Osteoblast (primary cell): Measurements from ENCODE around the gene PLAGL2. TPM values are rescaled to one million over a fixed set of nuclear protein-coding genes. Genes with fewer than 3 reads are reported as not detected.

Source experiments
- DNase-seq: peaks from one replicate; pipeline ENCODE4 v3.0.0; 2011; ENCODE audit warnings: low spot score, mixed read lengths; ENCODE audit not compliant: insufficient read length; ENCODE audit errors: missing footprints
- H2AFZ ChIP-seq: 2 replicates; pipeline ENCODE4 v1.6.0; 2011; ENCODE audit warnings: mild to moderate bottlenecking, low read length
- H3K27ac ChIP-seq: 2 replicates; pipeline ENCODE4 v1.5.1; 2011; ENCODE audit warnings: mild to moderate bottlenecking, low read depth, low read length, moderate library complexity
- H3K27me3 ChIP-seq: 2 replicates; pipeline ENCODE4 v1.6.0; 2012; ENCODE audit warnings: mild to moderate bottlenecking, control low read depth, inconsistent platforms, low read length, moderate library complexity; ENCODE audit not compliant: insufficient read depth
- H3K36me3 ChIP-seq: 2 replicates; pipeline ENCODE4 v1.5.1; 2011; ENCODE audit warnings: mild to moderate bottlenecking, low read length, control low read depth, moderate library complexity; ENCODE audit not compliant: insufficient read depth
- H3K4me1 ChIP-seq: 2 replicates; pipeline ENCODE4 v1.5.1; 2011; ENCODE audit warnings: mild to moderate bottlenecking, low read length, control low read depth, moderate library complexity; ENCODE audit not compliant: insufficient read depth
- H3K4me2 ChIP-seq: 2 replicates; pipeline ENCODE4 v1.6.0; 2011; ENCODE audit warnings: mild to moderate bottlenecking, low read length; ENCODE audit not compliant: insufficient read depth
- H3K4me3 ChIP-seq: fragments of 200-600 bp; sonication (generic); 3 replicates; pipeline ENCODE4 v1.5.1; 2012; ENCODE audit warnings: mild to moderate bottlenecking, low read length, inconsistent platforms; ENCODE audit not compliant: insufficient read depth
- H3K79me2 ChIP-seq: 2 replicates; pipeline ENCODE4 v1.6.0; 2012; ENCODE audit warnings: mild to moderate bottlenecking, low read length, control low read depth, inconsistent platforms; ENCODE audit not compliant: insufficient read depth
- H3K9me3 ChIP-seq: 2 replicates; pipeline ENCODE4 v1.5.1; 2011; ENCODE audit warnings: low read depth, low read length, control low read depth
- H4K20me1 ChIP-seq: 2 replicates; pipeline ENCODE4 v1.6.0; 2012; ENCODE audit warnings: mild to moderate bottlenecking, low read length, control low read depth; ENCODE audit not compliant: insufficient read depth
- total RNA-seq: library from RNA; depleted of rRNA; stranded (reverse); fragments of >200 nt; gene quantifications from 2 replicates; pipeline ENCODE4 v1.2.3, GENCODE V29; 2012
- TF ChIP-seq, protein P1 (sequence below): IDR thresholded peaks from 2 replicates; pipeline ENCODE4 v1.5.1; 2011; ENCODE audit warnings: mild to moderate bottlenecking, low read depth, low read length, moderate library complexity; ENCODE audit errors: extremely low read depth

The PLAGL2 gene
- total RNA-seq, 1 donor: 2.5 TPM

GRCh38 chr20:32231245-32231644 is 23.7 kb upstream of the PLAGL2 start:
- no peaks in the 10 kb centered on the region for H3K9me3 ChIP-seq
- DNase-seq: no peak

GRCh38 chr20:32230707-32231106 is 23.2 kb upstream of the PLAGL2 start:
- H3K36me3 ChIP-seq: peaks cover 61% of the 10 kb centered on the region
- H3K79me2 ChIP-seq: no peaks in the 10 kb centered on the region
- H3K27me3 ChIP-seq: no peaks in the 10 kb centered on the region
- no peak overlapping the region for H3K27ac ChIP-seq
- H2AFZ ChIP-seq: no peak overlapping the region
- no peaks in the 10 kb centered on the region for H3K4me1 ChIP-seq
- no peaks in the 10 kb centered on the region for H3K9me3 ChIP-seq
- no peak for DNase-seq
- H3K4me3 ChIP-seq: no peak overlapping the region
- H3K4me2 ChIP-seq: no peak overlapping the region
- TF ChIP-seq, protein P1, sequence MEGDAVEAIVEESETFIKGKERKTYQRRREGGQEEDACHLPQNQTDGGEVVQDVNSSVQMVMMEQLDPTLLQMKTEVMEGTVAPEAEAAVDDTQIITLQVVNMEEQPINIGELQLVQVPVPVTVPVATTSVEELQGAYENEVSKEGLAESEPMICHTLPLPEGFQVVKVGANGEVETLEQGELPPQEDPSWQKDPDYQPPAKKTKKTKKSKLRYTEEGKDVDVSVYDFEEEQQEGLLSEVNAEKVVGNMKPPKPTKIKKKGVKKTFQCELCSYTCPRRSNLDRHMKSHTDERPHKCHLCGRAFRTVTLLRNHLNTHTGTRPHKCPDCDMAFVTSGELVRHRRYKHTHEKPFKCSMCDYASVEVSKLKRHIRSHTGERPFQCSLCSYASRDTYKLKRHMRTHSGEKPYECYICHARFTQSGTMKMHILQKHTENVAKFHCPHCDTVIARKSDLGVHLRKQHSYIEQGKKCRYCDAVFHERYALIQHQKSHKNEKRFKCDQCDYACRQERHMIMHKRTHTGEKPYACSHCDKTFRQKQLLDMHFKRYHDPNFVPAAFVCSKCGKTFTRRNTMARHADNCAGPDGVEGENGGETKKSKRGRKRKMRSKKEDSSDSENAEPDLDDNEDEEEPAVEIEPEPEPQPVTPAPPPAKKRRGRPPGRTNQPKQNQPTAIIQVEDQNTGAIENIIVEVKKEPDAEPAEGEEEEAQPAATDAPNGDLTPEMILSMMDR: no peak
- H4K20me1 ChIP-seq: no peaks in the 10 kb centered on the region

More at GRCh38 chr20:32231245-32231644, 23.7 kb upstream of the PLAGL2 start:
- TF ChIP-seq, protein P1: no peak
- Histone ChIP-seq H3K36me3 (peaks cover 64% of the 10 kb centered on the region), H3K79me2 (no peaks in the 10 kb centered on the region), H3K4me1 (no peaks in the 10 kb centered on the region), H2AFZ (no peak overlapping the region), H3K4me2 (no peak overlapping the region), H3K27me3 (no peaks in the 10 kb centered on the region), H4K20me1 (no peaks in the 10 kb centered on the region), H3K4me3 (no peak overlapping the region), H3K27ac (no peak overlapping the region)

DNA sequence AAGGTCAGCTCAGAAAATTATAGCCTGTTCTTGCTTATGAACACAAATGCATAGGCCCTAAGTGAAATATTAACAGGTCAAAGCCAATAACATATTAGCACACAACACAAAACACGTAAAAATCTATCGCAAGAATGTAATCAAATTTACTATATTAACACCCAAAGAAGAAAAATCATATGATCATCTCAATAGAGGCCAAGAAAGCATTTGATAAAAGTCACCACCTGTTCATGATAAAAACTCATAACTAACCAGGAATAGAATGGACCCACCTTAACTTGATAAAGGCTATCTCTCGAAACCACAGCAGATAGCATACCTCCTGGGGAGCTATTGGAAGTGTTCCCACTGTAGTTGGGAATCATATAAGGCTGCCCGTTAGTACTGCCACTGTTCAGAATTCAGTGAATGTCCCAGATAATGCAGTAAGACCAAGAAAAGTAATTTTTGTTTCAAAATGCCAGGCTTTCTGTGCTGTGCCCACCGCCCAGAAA is 21.8 kb upstream of the PLAGL2 start:
- TF ChIP-seq, protein P1: no peak
- H3K79me2 ChIP-seq: no peaks in the 10 kb centered on the region

DNA sequence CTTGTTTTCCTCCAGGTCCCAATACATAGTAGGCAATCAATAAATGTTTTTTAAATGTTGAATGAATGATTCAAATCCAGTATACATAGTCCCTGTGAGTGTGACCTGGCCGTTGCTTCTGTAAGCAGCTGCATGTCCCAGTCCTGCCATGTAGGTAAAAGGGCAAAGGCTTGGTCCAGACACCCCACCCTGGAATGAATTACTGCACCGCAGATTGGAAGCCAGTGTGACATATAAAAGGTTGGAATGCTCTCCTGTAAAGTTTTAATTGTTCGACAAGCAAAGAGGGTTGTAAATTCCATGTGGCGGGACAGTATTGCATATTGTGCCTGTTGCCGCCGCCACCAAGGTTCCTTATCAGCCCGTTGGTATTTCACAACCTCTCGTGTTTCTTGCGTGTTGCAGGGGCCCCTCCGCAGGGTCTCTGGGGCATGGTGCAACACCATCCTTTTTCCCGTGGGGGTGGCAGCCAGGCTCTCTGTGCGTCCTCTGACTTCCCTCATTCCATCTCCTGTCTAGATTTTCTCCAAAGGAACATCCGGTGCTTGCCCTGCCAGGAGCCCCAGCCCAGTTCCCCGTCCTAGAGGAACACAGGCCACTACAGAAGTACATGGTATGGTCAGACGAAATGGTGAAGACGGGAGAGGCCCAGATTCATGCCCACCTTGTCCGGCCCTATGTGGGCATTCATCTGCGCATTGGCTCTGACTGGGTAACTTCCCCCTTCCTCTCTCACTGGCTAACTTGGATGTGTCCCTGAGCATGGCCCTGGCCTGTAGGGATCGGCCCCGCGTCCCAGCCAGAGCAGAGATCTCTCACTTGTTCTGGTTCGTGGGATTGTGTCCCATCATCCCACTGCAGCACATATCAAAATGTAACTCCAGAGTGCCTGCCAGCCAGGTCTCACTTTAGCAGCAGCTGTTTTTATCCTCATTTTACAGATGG is 20.5 kb upstream of the PLAGL2 start:
- Histone ChIP-seq H3K27ac (no peak overlapping the region), H4K20me1 (no peaks in the 10 kb centered on the region), H3K4me2 (no peak overlapping the region), H3K36me3 (peaks cover 52% of the 10 kb centered on the region), H3K4me1 (no peaks in the 10 kb centered on the region), H2AFZ (no peak overlapping the region), H3K79me2 (no peaks in the 10 kb centered on the region), H3K9me3 (no peaks in the 10 kb centered on the region), H3K4me3 (no peak overlapping the region), H3K27me3 (no peaks in the 10 kb centered on the region)
- DNase-seq: no peak
- TF ChIP-seq, protein P1: no peak

More for the DNA sequence above, 21.8 kb upstream of the PLAGL2 start:
- H4K20me1 ChIP-seq: no peaks in the 10 kb centered on the region
- no peak for DNase-seq
- H3K9me3 ChIP-seq: no peaks in the 10 kb centered on the region
- H3K36me3 ChIP-seq: peaks cover 54% of the 10 kb centered on the region
- no peaks in the 10 kb centered on the region for H3K4me1 ChIP-seq
- no peak overlapping the region for H3K4me3 ChIP-seq
- H3K27ac ChIP-seq: no peak overlapping the region
- H2AFZ ChIP-seq: no peak overlapping the region
- no peak overlapping the region for H3K4me2 ChIP-seq
- no peaks in the 10 kb centered on the region for H3K27me3 ChIP-seq
